Activated naive CD4-positive, alpha-beta T cell treated with anti-CD3 and anti-CD28 coated beads for 36 hours (primary cell): Measurements from ENCODE around the gene CORO2A. TPM values are rescaled to one million over a fixed set of nuclear protein-coding genes. Genes with fewer than 3 reads are reported as not detected.
"Not testable (repeated sequence)": the region's sequence is repeated elsewhere in the genome, so short reads cannot be mapped to it uniquely, and the experiment has no call there.

Experiments
- CTCF ChIA-PET: fragments of 350-600 bp; sonication (Branson Sonifier 250); formaldehyde crosslinking; loops from one replicate; lab custom pipeline; 2021; ENCODE audit warnings: antibody characterized with exemption; lab: Charles Lee
- DNase-seq: peaks from one replicate; pipeline ENCODE4 v3.0.0-alpha.2; 2020
- H3K27ac Mint-ChIP-seq: one replicate; pipeline ENCODE4 v1.8.0; 2021; ENCODE audit warnings: mild to moderate bottlenecking, mixed read lengths
- H3K27me3 Mint-ChIP-seq: one replicate; pipeline ENCODE4 v1.8.0; 2021; ENCODE audit warnings: low read depth, mixed read lengths
- H3K36me3 Mint-ChIP-seq: one replicate; pipeline ENCODE4 v1.8.0; 2021; ENCODE audit warnings: low read depth, mixed read lengths
- H3K4me1 Mint-ChIP-seq: one replicate; pipeline ENCODE4 v1.8.0; 2021; ENCODE audit warnings: low read depth, mixed read lengths
- H3K4me3 Mint-ChIP-seq: one replicate; pipeline ENCODE4 v1.8.0; 2021; ENCODE audit warnings: mild to moderate bottlenecking, moderate library complexity, mixed read lengths
- H3K9me3 Mint-ChIP-seq: one replicate; pipeline ENCODE4 v1.8.0; 2021; ENCODE audit warnings: mixed read lengths
- intact Hi-C: fragments of 100-400 bp; cut with micrococcal nuclease; formaldehyde crosslinking; loops from one replicate; pipeline ENCODE4 v1.15.1; 2023
- total RNA-seq, 2 experiments: library from RNA; stranded (reverse); gene quantifications; one replicate each; pipeline ENCODE4 v1.2.3, GENCODE V29; 2021

The CORO2A gene
- total RNA-seq, 2 experiments from 2014 or later = 8.1 to 8.2 TPM

- CTCF ChIA-PET = no interaction called here
- no peak for DNase-seq
- H3K36me3 Mint-ChIP-seq = no peaks in the 10 kb centered on the region
- no peak overlapping the region for H3K27ac Mint-ChIP-seq
- peaks cover 1% of the 10 kb centered on the region for H3K4me1 Mint-ChIP-seq
- H3K9me3 Mint-ChIP-seq = no peaks in the 10 kb centered on the region
- H3K27me3 Mint-ChIP-seq = no peaks in the 10 kb centered on the region
- intact Hi-C loops = no loop called here
- H3K4me3 Mint-ChIP-seq = no peak overlapping the region
Measured at GRCh38 chr9:98142925-98143481, 49.4 kb downstream of the CORO2A start.

GRCh38 chr9:98142182-98142907 lies 50.1 kb downstream of the CORO2A start:
- peaks cover 1% of the 10 kb centered on the region for H3K4me1 Mint-ChIP-seq
- no peaks in the 10 kb centered on the region for H3K36me3 Mint-ChIP-seq
- H3K27ac Mint-ChIP-seq = no peak overlapping the region

GRCh38 chr9:98140503-98140902 lies 51.9 kb downstream of the CORO2A start:
- CTCF ChIA-PET = no interaction called here
- Mint-ChIP-seq H3K9me3 (no peaks in the 10 kb centered on the region), H3K4me3 (no peak overlapping the region), H3K4me1 (no peaks in the 10 kb centered on the region), H3K27me3 (no peaks in the 10 kb centered on the region), H3K27ac (no peak overlapping the region), H3K36me3 (no peaks in the 10 kb centered on the region)
- intact Hi-C loops = no loop called here
- no peak for DNase-seq

More at GRCh38 chr9:98142182-98142907, 50.1 kb downstream of the CORO2A start:
- no peak for DNase-seq
- no peaks in the 10 kb centered on the region for H3K9me3 Mint-ChIP-seq
- no peak overlapping the region for H3K4me3 Mint-ChIP-seq
- H3K27me3 Mint-ChIP-seq = no peaks in the 10 kb centered on the region
- intact Hi-C loops = no loop called here
- CTCF ChIA-PET = interaction anchor here (0.6 kb wide), 1 partner anchor 88 kb away, joined by 4 read pairs; no protein-coding TSS in a partner anchor

GRCh38 chr9:98136489-98136888 lies 55.9 kb downstream of the CORO2A start:
- no peak for DNase-seq
- intact Hi-C loops = no loop called here
- no peak overlapping the region for H3K27ac Mint-ChIP-seq
- no peaks in the 10 kb centered on the region for H3K9me3 Mint-ChIP-seq
- CTCF ChIA-PET = no interaction called here
- no peaks in the 10 kb centered on the region for H3K36me3 Mint-ChIP-seq
- H3K4me3 Mint-ChIP-seq = no peak overlapping the region
- H3K4me1 Mint-ChIP-seq = peaks cover 2% of the 10 kb centered on the region
- H3K27me3 Mint-ChIP-seq = no peaks in the 10 kb centered on the region

GRCh38 chr9:98135938-98136337 lies 56.5 kb downstream of the CORO2A start:
- intact Hi-C loops = no loop called here
- no peak overlapping the region for H3K4me3 Mint-ChIP-seq

DNA sequence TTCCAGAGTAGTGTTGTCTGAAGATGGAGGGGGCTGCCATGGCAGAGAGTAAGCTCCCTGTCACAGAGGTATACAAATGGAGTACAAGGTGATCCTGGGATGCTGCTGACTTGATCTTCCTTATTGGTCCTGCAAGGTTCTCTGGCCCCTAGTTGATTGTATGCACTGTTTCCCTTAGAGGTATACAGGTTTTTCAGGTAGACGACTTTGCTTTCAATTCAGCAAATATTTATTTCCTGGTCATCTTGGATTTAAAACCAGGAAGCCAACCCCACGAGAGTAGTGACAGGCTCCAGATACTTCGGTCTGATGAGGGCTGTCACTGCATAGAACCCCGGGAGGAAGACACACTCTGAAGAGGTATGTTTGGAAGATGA lies 56.9 kb downstream of the CORO2A start:
- Mint-ChIP-seq H3K27ac (no peak overlapping the region), H3K4me1 (peaks cover 2% of the 10 kb centered on the region), H3K9me3 (no peaks in the 10 kb centered on the region), H3K36me3 (no peaks in the 10 kb centered on the region), H3K4me3 (no peak overlapping the region), H3K27me3 (no peaks in the 10 kb centered on the region)
- DNase-seq = no peak
- intact Hi-C loops = no loop called here
- CTCF ChIA-PET = interaction anchor here (0.8 kb wide), 1 partner anchor 546 kb away, joined by 4 read pairs; no protein-coding TSS in a partner anchor

More at GRCh38 chr9:98135938-98136337, 56.5 kb downstream of the CORO2A start:
- Mint-ChIP-seq H3K36me3 (no peaks in the 10 kb centered on the region), H3K4me1 (peaks cover 2% of the 10 kb centered on the region), H3K9me3 (no peaks in the 10 kb centered on the region), H3K27ac (no peak overlapping the region), H3K27me3 (no peaks in the 10 kb centered on the region)
- no peak for DNase-seq
- CTCF ChIA-PET = no interaction called here

DNA sequence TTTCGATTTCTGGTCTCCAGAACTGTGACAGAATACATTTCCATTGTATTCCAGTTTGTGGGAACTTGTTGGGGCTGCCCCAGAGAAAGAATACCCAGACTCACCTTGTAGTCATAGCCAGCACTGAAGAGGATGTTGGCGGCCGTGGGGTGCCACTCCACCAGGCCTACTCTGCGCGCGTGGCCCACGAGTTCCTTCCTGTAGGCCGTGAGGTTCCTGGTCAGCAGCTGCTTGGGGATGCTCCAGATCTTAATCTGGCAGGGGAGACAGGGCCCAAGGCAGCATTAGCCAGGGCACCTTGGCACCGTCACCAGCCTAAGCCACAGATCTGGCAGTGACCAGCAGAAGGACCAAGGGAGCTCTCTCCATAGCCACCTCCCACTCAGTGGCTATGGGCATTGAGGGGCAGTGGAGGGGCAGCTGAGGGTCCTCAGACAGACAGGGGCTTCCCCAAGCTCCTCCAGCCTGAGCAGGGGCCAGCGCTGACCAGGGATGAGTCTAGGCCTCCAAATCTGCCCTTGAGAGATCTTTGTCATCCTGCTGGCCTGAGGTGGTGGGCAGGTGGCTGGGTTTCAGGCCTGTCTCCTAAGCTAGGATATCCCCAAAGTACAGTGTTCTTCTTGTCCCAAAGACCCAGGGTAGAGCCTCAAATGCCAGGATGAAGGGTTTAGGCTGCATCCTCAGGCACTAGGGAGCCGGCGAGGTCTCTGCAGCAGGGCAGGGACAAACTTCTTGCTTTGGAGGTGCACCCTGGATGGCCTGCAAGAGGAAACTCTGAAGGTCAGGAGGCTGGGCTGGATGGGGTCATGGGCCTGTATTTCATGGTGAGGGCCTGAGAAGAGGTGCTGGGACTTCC lies 57.5 kb downstream of the CORO2A start:
- intact Hi-C loops = no loop called here
- CTCF ChIA-PET = interaction anchor here (0.6 to 0.8 kb wide), 2 partner anchors 66 to 546 kb away, joined by 4 read pairs; no protein-coding TSS in a partner anchor
- H3K27ac Mint-ChIP-seq = no peak overlapping the region

GRCh38 chr9:98132806-98133631 lies 59.4 kb downstream of the CORO2A start:
- Mint-ChIP-seq H3K4me3 (no peak overlapping the region), H3K4me1 (peaks cover 2% of the 10 kb centered on the region), H3K27ac (peak overlapping the region; percentile 50), H3K36me3 (no peaks in the 10 kb centered on the region), H3K9me3 (no peaks in the 10 kb centered on the region), H3K27me3 (no peaks in the 10 kb centered on the region)
- DNase-seq = peak; percentile 25
- intact Hi-C loops = no loop called here
- CTCF ChIA-PET = interaction anchor here (0.6 kb wide), 1 partner anchor 56 kb away, joined by 3 read pairs; no protein-coding TSS in a partner anchor

More for the DNA sequence above, 57.5 kb downstream of the CORO2A start:
- Mint-ChIP-seq H3K4me3 (no peak overlapping the region), H3K27me3 (no peaks in the 10 kb centered on the region), H3K9me3 (no peaks in the 10 kb centered on the region), H3K4me1 (peaks cover 2% of the 10 kb centered on the region), H3K36me3 (no peaks in the 10 kb centered on the region)
- no peak for DNase-seq

- CTCF ChIA-PET = no interaction called here
- no peak overlapping the region for H3K27ac Mint-ChIP-seq
Measured at GRCh38 chr9:98132158-98132557, 60.3 kb downstream of the CORO2A start.

GRCh38 chr9:98130576-98131228 lies 61.7 kb downstream of the CORO2A start:
- Mint-ChIP-seq H3K4me3 (no peak overlapping the region), H3K27ac (no peak overlapping the region), H3K27me3 (no peaks in the 10 kb centered on the region), H3K9me3 (no peaks in the 10 kb centered on the region), H3K36me3 (peaks cover 4% of the 10 kb centered on the region), H3K4me1 (peaks cover 2% of the 10 kb centered on the region)
- CTCF ChIA-PET = no interaction called here
- no peak for DNase-seq
- intact Hi-C loops = no loop called here

More at GRCh38 chr9:98132158-98132557, 60.3 kb downstream of the CORO2A start:
- H3K4me3 Mint-ChIP-seq = no peak overlapping the region
- DNase-seq = no peak
- no peaks in the 10 kb centered on the region for H3K36me3 Mint-ChIP-seq
- no peaks in the 10 kb centered on the region for H3K9me3 Mint-ChIP-seq
- intact Hi-C loops = no loop called here
- no peaks in the 10 kb centered on the region for H3K27me3 Mint-ChIP-seq
- H3K4me1 Mint-ChIP-seq = peaks cover 2% of the 10 kb centered on the region

GRCh38 chr9:98130060-98130459 lies 62.4 kb downstream of the CORO2A start:
- H3K9me3 Mint-ChIP-seq, H3K27me3 Mint-ChIP-seq, H3K4me1 Mint-ChIP-seq, H3K27ac Mint-ChIP-seq, DNase-seq, H3K4me3 Mint-ChIP-seq, intact Hi-C loops, H3K36me3 Mint-ChIP-seq, CTCF ChIA-PET: not testable (repeated sequence)
